A549 (cell line): ENCODE data around the gene PLIN1.

ENCODE experiments used
- CTCF ChIP-seq: fragments of >200 bp; sonication (Bioruptor Twin); formaldehyde crosslinking; IDR thresholded peaks from 3 replicates; pipeline ENCODE4 v1.5.1; 2016
- ELK1 ChIP-seq: fragments of 150-350 bp; IDR thresholded peaks from 2 replicates; pipeline ENCODE4 v1.6.1; 2014; ENCODE audit warnings: low read depth, mild to moderate bottlenecking, low read length
- RAD21 ChIP-seq, 2 experiments: fragments of >200 bp in 1 of 2; sonication (Bioruptor Twin) in 1 of 2; formaldehyde crosslinking in 1 of 2; IDR thresholded peaks in 1 of 2; conservative IDR thresholded peaks in 1 of 2; 2 replicates in 1 of 2; 3 replicates in 1 of 2; pipeline ENCODE4 v1.6.1; 2012 to 2018; ENCODE audit warnings: inconsistent platforms in 1 of 2
- RFX5 ChIP-seq: fragments of 450-650 bp; IDR thresholded peaks from 2 replicates; pipeline ENCODE4 v1.7.1; 2014; ENCODE audit warnings: antibody characterized with exemption, mild to moderate bottlenecking, moderate library complexity
- USF2 ChIP-seq: fragments of 450-650 bp; IDR thresholded peaks from 2 replicates; pipeline ENCODE4 v1.6.1; 2014; ENCODE audit warnings: antibody characterized with exemption

GRCh38 chr15:89656116-89656815 is 22.9 kb downstream of the PLIN1 start:
- TF ChIP-seq CTCF: no peak
- no peak for TF ChIP-seq RAD21 (conservative IDR thresholded peaks at IDR 0.05 in 1 of 2, IDR thresholded peaks at IDR 0.05 in 1 of 2)
- no peak for TF ChIP-seq ELK1
- no peak for TF ChIP-seq RFX5
- no peak for TF ChIP-seq USF2
